Bronchial epithelial cell (primary cell): ENCODE results near the gene C9. TPM values are rescaled to one million over a fixed set of nuclear protein-coding genes. Genes with fewer than 3 reads are reported as not detected.

Experiments used
- DNase-seq: peaks from one replicate; pipeline ENCODE4 v3.0.0-alpha.2; 2010; ENCODE audit warnings: low read depth
- FAIRE-seq: peaks from 2 replicates; lab custom pipeline; 2011; peaks lifted over from hg19 to GRCh38; lab: Jason Lieb, UNC
- H3K27me3 ChIP-seq: 2 replicates; pipeline ENCODE4 v1.5.1; 2011; ENCODE audit warnings: low read length; ENCODE audit not compliant: control insufficient read depth, insufficient read depth
- H3K36me3 ChIP-seq: 2 replicates; pipeline ENCODE4 v1.5.1; 2011; ENCODE audit warnings: low read length; ENCODE audit not compliant: control insufficient read depth, insufficient read depth
- H3K4me3 ChIP-seq: 2 replicates; pipeline ENCODE4 v1.5.1; 2011; ENCODE audit warnings: mild to moderate bottlenecking, low read depth, low read length, control low read depth
- total RNA-seq: library from RNA; depleted of rRNA; stranded (reverse); fragments of >200 nt; gene quantifications from 2 replicates; pipeline ENCODE4 v1.2.1, GENCODE V29; 2014
- TF ChIP-seq, protein P1 (sequence below): IDR thresholded peaks from 2 replicates; pipeline ENCODE4 v1.5.1; 2011; ENCODE audit warnings: mild to moderate bottlenecking, moderate library complexity, low read length, control low read depth, inconsistent platforms; ENCODE audit not compliant: insufficient read depth, severe bottlenecking

C9 gene
- total RNA-seq, 1 donor from 2014 or later, result not detected

DNA sequence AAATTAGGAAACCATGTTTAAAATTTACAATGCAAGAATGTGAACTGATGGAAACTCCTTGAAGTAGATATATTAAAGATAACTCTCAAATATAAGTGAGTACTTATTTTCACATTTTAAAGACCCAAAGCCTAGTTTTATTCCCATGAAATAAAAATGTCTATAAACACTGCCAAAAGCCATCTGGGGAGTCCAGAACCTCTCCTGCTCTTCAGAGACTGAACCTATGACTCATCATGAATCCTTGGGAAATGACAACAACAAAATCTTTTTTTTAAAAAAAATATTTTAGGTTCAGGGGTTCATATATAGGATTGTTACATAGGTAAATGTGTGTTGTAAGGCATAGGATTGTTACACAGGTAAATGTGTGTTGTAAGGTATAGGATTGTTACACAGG is 111.1 kb downstream of the C9 start:
- DNase-seq (peak; percentile 75), FAIRE-seq (no peak)
- Histone ChIP-seq H3K36me3 (no peaks in the 10 kb centered on the region), H3K4me3 (no peak overlapping the region), H3K27me3 (no peaks in the 10 kb centered on the region)
- TF ChIP-seq, protein P1, sequence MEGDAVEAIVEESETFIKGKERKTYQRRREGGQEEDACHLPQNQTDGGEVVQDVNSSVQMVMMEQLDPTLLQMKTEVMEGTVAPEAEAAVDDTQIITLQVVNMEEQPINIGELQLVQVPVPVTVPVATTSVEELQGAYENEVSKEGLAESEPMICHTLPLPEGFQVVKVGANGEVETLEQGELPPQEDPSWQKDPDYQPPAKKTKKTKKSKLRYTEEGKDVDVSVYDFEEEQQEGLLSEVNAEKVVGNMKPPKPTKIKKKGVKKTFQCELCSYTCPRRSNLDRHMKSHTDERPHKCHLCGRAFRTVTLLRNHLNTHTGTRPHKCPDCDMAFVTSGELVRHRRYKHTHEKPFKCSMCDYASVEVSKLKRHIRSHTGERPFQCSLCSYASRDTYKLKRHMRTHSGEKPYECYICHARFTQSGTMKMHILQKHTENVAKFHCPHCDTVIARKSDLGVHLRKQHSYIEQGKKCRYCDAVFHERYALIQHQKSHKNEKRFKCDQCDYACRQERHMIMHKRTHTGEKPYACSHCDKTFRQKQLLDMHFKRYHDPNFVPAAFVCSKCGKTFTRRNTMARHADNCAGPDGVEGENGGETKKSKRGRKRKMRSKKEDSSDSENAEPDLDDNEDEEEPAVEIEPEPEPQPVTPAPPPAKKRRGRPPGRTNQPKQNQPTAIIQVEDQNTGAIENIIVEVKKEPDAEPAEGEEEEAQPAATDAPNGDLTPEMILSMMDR, result no peak

DNA sequence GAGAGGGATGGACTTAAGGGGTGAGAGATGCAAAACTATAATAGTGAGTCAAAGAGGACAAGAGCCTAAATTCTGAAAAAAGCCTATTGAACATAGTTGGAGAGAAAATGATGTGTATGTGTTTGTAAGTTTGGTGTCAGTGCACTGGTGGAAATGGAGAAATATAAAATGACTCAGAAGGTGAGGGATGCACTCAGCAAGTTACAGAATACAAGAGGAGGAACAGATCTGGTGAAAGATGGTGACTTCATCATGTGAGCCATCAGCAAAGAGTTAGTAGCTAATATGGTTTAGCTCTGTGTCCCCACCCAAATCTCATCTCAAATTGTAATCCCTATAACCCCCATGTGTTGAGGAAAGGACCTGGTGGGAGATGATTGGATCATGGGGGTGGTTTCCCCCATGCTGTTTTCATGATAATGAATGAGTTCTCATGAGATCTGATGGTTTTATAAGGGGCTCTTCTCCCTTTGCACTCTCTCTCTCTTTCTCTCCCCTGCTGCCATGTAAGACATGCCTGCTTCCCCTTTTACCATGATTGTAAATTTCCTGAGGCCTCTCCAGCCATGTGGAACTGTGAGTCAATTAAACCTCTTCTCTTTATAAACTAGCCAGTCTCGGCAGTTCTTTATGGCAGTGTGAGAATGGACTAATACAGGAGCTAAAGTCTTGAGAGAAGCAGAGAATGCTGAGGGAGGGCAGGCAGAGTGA is 114.6 kb downstream of the C9 start:
- DNase-seq (no peak), FAIRE-seq (no peak)
- H3K36me3 ChIP-seq, result no peaks in the 10 kb centered on the region
- no peak overlapping the region for H3K4me3 ChIP-seq
- H3K27me3 ChIP-seq, result no peaks in the 10 kb centered on the region
- TF ChIP-seq, protein P1, result no peak

GRCh38 chr5:39249069-39249468 is 115.2 kb downstream of the C9 start:
- DNase-seq (no peak), FAIRE-seq (no peak)
- H3K36me3 ChIP-seq, result no peaks in the 10 kb centered on the region
- TF ChIP-seq, protein P1, result no peak
- H3K27me3 ChIP-seq, result no peaks in the 10 kb centered on the region
- H3K4me3 ChIP-seq, result no peak overlapping the region

GRCh38 chr5:39240750-39241149 is 123.5 kb downstream of the C9 start:
- FAIRE-seq, result no peak

GRCh38 chr5:39238366-39239105 is 125.8 kb downstream of the C9 start:
- DNase-seq, result no peak
- TF ChIP-seq, protein P1, result no peak
- no peaks in the 10 kb centered on the region for H3K27me3 ChIP-seq
- no peak for FAIRE-seq
- no peaks in the 10 kb centered on the region for H3K36me3 ChIP-seq
- no peak overlapping the region for H3K4me3 ChIP-seq

More at GRCh38 chr5:39240750-39241149, 123.5 kb downstream of the C9 start:
- Histone ChIP-seq H3K36me3 (no peaks in the 10 kb centered on the region), H3K4me3 (no peak overlapping the region), H3K27me3 (no peaks in the 10 kb centered on the region)
- DNase-seq, result no peak
- TF ChIP-seq, protein P1, result no peak
